OCI-LY1 (cell line): ENCODE data around the gene KANSL1.

ENCODE experiments used
- H2AFZ ChIP-seq: fragments of 200-600 bp; sonication (generic), shearing (Covaris generic); 2 replicates; pipeline ENCODE4 v1.6.0; 2014; ENCODE audit warnings: antibody characterized with exemption, mild to moderate bottlenecking, low read length
- H3F3A ChIP-seq: fragments of 200-600 bp; sonication (generic), shearing (Covaris generic); 2 replicates; pipeline ENCODE4 v1.6.0; 2014; ENCODE audit warnings: mild to moderate bottlenecking, antibody characterized with exemption, low read length, moderate library complexity; ENCODE audit not compliant: insufficient read depth
- H3K27ac ChIP-seq: fragments of 200-600 bp; sonication (generic); 2 replicates; pipeline ENCODE4 v1.5.1; 2014; ENCODE audit warnings: low read length, mixed run types, mild to moderate bottlenecking, low read depth; ENCODE audit not compliant: poor library complexity, severe bottlenecking
- H3K27me3 ChIP-seq: fragments of 200-600 bp; sonication (generic); 2 replicates; pipeline ENCODE4 v1.6.0; 2014; ENCODE audit warnings: antibody characterized with exemption, mild to moderate bottlenecking, low read length, moderate library complexity; ENCODE audit not compliant: insufficient read depth
- H3K36me3 ChIP-seq: fragments of 200-600 bp; sonication (generic); 2 replicates; pipeline ENCODE4 v1.6.1; 2014; ENCODE audit warnings: mild to moderate bottlenecking, antibody characterized with exemption, low read length, moderate library complexity, mixed read lengths; ENCODE audit not compliant: insufficient read depth
- H3K4me1 ChIP-seq: fragments of 200-600 bp; sonication (generic); 2 replicates; pipeline ENCODE4 v1.5.1; 2014; ENCODE audit warnings: mild to moderate bottlenecking, low read length, moderate library complexity; ENCODE audit not compliant: insufficient read depth, severe bottlenecking
- H3K4me2 ChIP-seq: fragments of 200-600 bp; sonication (generic), shearing (Covaris generic); 2 replicates; pipeline ENCODE4 v1.6.1; 2014; ENCODE audit warnings: low read length
- H3K4me3 ChIP-seq: fragments of 200-600 bp; sonication (generic); 2 replicates; pipeline ENCODE4 v1.5.1; 2014; ENCODE audit warnings: low read length, low read depth, mild to moderate bottlenecking, mixed read lengths; ENCODE audit not compliant: poor library complexity, severe bottlenecking
- H3K79me2 ChIP-seq: fragments of 200-600 bp; shearing (Covaris generic); 2 replicates; pipeline ENCODE4 v1.6.1; 2016; ENCODE audit warnings: mixed run types, low read length, mixed read lengths; ENCODE audit not compliant: insufficient read depth
- H3K9ac ChIP-seq: fragments of 200-600 bp; sonication (generic), shearing (Covaris generic); 2 replicates; pipeline ENCODE4 v1.6.1; 2014; ENCODE audit warnings: mild to moderate bottlenecking, low read length, mixed read lengths
- H3K9me2 ChIP-seq: fragments of 200-600 bp; sonication (generic), shearing (Covaris generic); 2 replicates; pipeline ENCODE4 v1.6.1; 2014; ENCODE audit warnings: low read depth, mild to moderate bottlenecking, low read length, mixed read lengths
- H3K9me3 ChIP-seq: fragments of 200-600 bp; shearing (Covaris generic); 2 replicates; pipeline ENCODE4 v1.6.1; 2014; ENCODE audit warnings: low read length, mixed read lengths
- H4K20me1 ChIP-seq: fragments of 200-600 bp; sonication (generic), shearing (Covaris generic); 2 replicates; pipeline ENCODE4 v1.6.0; 2016; ENCODE audit warnings: mild to moderate bottlenecking, low read length; ENCODE audit not compliant: insufficient read depth
- EZH2 ChIP-seq: fragments of 200-600 bp; sonication (generic), shearing (Covaris generic); IDR thresholded peaks from 2 replicates; pipeline ENCODE4 v1.8.0; 2017; ENCODE audit warnings: borderline replicate concordance, mixed run types, mild to moderate bottlenecking, antibody characterized with exemption, low read length, moderate library complexity, mixed read lengths
- TF ChIP-seq, protein P1 (sequence below): fragments of 200-600 bp; sonication (generic), shearing (Covaris generic); IDR thresholded peaks from 2 replicates; pipeline ENCODE4 v1.5.1; 2017; ENCODE audit warnings: mild to moderate bottlenecking, antibody characterized with exemption, low read length, moderate library complexity, mixed read lengths

KANSL1 gene

DNA sequence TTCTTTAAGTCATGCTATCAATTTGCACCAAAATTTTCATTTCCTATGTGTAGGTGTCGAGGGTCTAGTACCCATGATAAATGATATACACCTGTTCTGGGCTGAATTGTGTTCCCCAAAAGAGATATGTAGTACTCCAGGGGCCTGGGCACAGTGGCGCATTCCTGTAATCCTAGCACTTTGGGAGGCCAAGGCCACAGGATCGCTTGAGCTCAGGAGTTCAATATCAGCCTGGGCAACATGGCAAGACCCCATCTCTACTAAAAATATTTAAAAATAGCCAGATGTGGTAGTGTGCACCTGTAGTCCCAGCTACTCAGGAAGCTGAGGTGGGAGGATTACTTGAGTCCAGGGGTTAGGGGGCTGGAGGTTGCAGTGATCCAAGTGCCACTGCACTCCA is 23.5 kb upstream of the KANSL1 start:
- 0 out of 2 replicates have a peak, but pooled peaks cover 2% of the 10 kb centered on the region for H3K79me2 ChIP-seq
- H3K4me3 ChIP-seq = no peak overlapping the region
- no peak overlapping the region for H3K27ac ChIP-seq
- peaks cover 21% of the 10 kb centered on the region; the same call in 1 of the 2 replicates for H3K36me3 ChIP-seq
- no peak overlapping the region for H3K9ac ChIP-seq
- H3K4me2 ChIP-seq = no peak overlapping the region
- H3F3A ChIP-seq = no peaks in the 10 kb centered on the region
- H4K20me1 ChIP-seq = no peaks in the 10 kb centered on the region
- H2AFZ ChIP-seq = no peak overlapping the region
- H3K9me3 ChIP-seq = no peaks in the 10 kb centered on the region
- no peak for TF ChIP-seq EZH2
- TF ChIP-seq, protein P1, sequence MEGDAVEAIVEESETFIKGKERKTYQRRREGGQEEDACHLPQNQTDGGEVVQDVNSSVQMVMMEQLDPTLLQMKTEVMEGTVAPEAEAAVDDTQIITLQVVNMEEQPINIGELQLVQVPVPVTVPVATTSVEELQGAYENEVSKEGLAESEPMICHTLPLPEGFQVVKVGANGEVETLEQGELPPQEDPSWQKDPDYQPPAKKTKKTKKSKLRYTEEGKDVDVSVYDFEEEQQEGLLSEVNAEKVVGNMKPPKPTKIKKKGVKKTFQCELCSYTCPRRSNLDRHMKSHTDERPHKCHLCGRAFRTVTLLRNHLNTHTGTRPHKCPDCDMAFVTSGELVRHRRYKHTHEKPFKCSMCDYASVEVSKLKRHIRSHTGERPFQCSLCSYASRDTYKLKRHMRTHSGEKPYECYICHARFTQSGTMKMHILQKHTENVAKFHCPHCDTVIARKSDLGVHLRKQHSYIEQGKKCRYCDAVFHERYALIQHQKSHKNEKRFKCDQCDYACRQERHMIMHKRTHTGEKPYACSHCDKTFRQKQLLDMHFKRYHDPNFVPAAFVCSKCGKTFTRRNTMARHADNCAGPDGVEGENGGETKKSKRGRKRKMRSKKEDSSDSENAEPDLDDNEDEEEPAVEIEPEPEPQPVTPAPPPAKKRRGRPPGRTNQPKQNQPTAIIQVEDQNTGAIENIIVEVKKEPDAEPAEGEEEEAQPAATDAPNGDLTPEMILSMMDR = no peak
- H3K9me2 ChIP-seq = no peaks in the 10 kb centered on the region
- peaks cover 7% of the 10 kb centered on the region for H3K4me1 ChIP-seq
- no peaks in the 10 kb centered on the region for H3K27me3 ChIP-seq

DNA sequence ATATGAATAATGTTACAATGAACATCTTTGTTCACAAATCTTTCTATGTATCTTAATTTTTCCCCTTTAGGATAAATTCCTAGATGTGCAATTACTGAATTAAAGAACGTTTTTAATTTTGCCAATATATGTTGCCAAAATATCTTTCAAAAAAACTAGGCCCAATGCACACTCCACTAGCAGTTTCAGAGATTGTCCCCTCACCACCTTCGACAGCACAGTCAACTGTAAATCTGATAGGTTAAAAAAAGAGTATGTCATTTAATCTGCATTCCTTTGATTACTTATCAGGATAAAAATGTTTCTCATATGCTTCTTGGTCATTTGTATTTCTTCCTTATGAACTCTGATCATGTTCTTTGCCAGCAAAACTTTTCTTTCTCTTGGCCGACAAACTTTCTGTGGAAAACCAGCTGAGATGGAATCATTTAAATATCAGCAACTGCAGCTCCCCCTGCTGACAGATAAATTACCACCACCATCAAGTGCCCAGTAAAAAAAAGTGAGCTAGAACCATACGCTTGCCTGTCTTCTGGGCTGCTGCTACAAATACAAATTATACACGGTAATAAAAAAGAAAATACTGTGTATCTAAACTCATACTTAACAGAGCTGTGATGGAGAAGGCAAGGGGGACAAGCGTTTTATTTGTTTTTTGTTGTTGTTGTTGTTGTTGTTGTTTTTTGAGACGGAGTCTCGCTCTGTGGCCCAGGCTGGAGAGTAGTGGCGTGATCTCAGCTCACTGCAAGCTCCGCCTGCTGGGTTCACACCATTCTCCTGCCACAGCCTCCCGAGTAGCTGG is 19.6 kb upstream of the KANSL1 start:
- Histone ChIP-seq H3K4me1 (peaks cover 7% of the 10 kb centered on the region), H3K9ac (no peak overlapping the region), H3K27me3 (no peaks in the 10 kb centered on the region), H3K79me2 (0 out of 2 replicates have a peak, but pooled peaks cover 8% of the 10 kb centered on the region), H3K9me2 (no peaks in the 10 kb centered on the region), H3K4me3 (no peak overlapping the region), H3K36me3 (peaks cover 7% of the 10 kb centered on the region; the same call in 1 of the 2 replicates), H2AFZ (no peak overlapping the region), H3F3A (no peaks in the 10 kb centered on the region), H4K20me1 (no peaks in the 10 kb centered on the region), H3K9me3 (no peaks in the 10 kb centered on the region), H3K27ac (no peak overlapping the region), H3K4me2 (no peak overlapping the region)
- TF ChIP-seq, protein P1 = peak; percentile 85
- TF ChIP-seq EZH2 = no peak

DNA sequence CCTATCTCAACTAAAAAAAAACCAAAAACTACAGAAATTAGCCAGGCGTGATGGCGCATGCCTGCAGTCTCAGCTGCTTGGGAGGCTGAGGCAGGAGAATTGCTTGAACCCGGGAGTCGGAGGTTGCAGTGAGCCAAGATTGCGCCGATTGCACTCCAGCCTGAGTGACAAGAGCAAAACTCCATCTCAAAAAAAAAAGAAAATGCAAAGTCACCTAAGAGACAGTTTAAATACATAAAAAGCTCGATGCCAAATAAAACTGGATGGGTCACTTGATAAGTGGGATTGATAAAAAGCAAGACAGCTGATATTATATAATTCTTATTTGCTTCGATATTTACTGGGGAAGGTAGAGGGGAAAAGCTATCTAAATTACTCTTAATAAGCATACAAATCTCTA is 15.8 kb upstream of the KANSL1 start:
- Histone ChIP-seq H3K79me2 (0 out of 2 replicates have a peak, but pooled peaks cover 17% of the 10 kb centered on the region), H3K9me3 (no peaks in the 10 kb centered on the region), H3K9me2 (no peaks in the 10 kb centered on the region), H3K4me2 (no peak overlapping the region), H3K27me3 (no peaks in the 10 kb centered on the region), H2AFZ (no peak overlapping the region), H3K36me3 (peaks cover 12% of the 10 kb centered on the region), H3F3A (no peaks in the 10 kb centered on the region), H3K9ac (no peak overlapping the region), H4K20me1 (no peaks in the 10 kb centered on the region), H3K4me1 (peaks cover 7% of the 10 kb centered on the region), H3K27ac (no peak overlapping the region), H3K4me3 (no peak overlapping the region)
- TF ChIP-seq, protein P1 = no peak
